ENCODE results near the gene RTEL1. TPM values are rescaled to one million over a fixed set of nuclear protein-coding genes. Genes with fewer than 3 reads are reported as not detected.

RTEL1 gene
- total and polyA plus RNA-seq, 9 donors: 6.2 to 44.2 (median 21.3) TPM

GRCh38 chr20:63708301-63709148 lies 50.4 kb downstream of the RTEL1 start:
- TF ChIP-seq EP300 (IDR thresholded peaks at IDR 0.05) (no peak), POLR2A (IDR thresholded peaks at IDR 0.05) (no peak), CTCF (IDR thresholded peaks at IDR 0.05) (no peak)
- Histone ChIP-seq H3K4me1 (ENCODE audit: insufficient read depth) (peaks cover 8% of the 10 kb centered on the region), H3K36me3 (peaks cover 2% of the 10 kb centered on the region), H3K27me3 (no peaks in the 10 kb centered on the region), H3K27ac (peak overlapping the region in 1 of 2 donors; percentile 88), H3K4me3 (peak overlapping the region; percentile 83), H3K9me3 (no peaks in the 10 kb centered on the region)
- intact Hi-C loops (cut with DNase I): loop anchor here in 1 of 4 donors (2.0 kb wide), 1 partner anchor 30 kb away; the partner anchor contains the start of gene SLC2A4RG
- peak in 3 of 5 donors; percentile 14 to 46 (median 22) for DNase-seq
- WGBS, 3 donors: 17 to 20% (median 20%) methylated on average over 60 to 67 of the region's 67 CpGs

- H3K36me3 ChIP-seq: peaks cover 2% of the 10 kb centered on the region
- no peaks in the 10 kb centered on the region for H3K27me3 ChIP-seq
- no peaks in the 10 kb centered on the region for H3K9me3 ChIP-seq
- peak in 3 of 5 donors; percentile 17 to 37 (median 30) for DNase-seq
- no peak overlapping the region for H3K4me3 ChIP-seq
- intact Hi-C loops (cut with DNase I): loop anchor here in 1 of 4 donors (2.0 kb wide), 1 partner anchor 30 kb away; the partner anchor contains the start of gene SLC2A4RG
- no peak overlapping the region for H3K27ac ChIP-seq
- peaks cover 8% of the 10 kb centered on the region for H3K4me1 ChIP-seq (ENCODE audit: insufficient read depth)
- WGBS, 3 donors: 80 to 90% (median 84%) methylated on average over 17 of the region's 17 CpGs
- TF ChIP-seq EP300 (IDR thresholded peaks at IDR 0.05): no peak
- TF ChIP-seq POLR2A (IDR thresholded peaks at IDR 0.05): no peak
- TF ChIP-seq CTCF (IDR thresholded peaks at IDR 0.05): no peak
Measured at GRCh38 chr20:63709149-63709527, 51.0 kb downstream of the RTEL1 start.

- no peak overlapping the region for H3K27ac ChIP-seq
- TF ChIP-seq POLR2A (IDR thresholded peaks at IDR 0.05) (no peak), EP300 (IDR thresholded peaks at IDR 0.05) (no peak), CTCF (IDR thresholded peaks at IDR 0.05) (no peak)
- intact Hi-C loops (cut with DNase I): no loop called here
- H3K27me3 ChIP-seq: no peaks in the 10 kb centered on the region
- peaks cover 0 to 3% of the 10 kb centered on the region in 2 donors for H3K9me3 ChIP-seq
- WGBS, 3 donors: 80 to 82% (median 81%) methylated on average over 12 of the region's 12 CpGs
- peak in 1 of 5 donors; percentile 14 for DNase-seq
- H3K4me3 ChIP-seq: no peak overlapping the region
- H3K36me3 ChIP-seq: peaks cover 2% of the 10 kb centered on the region
- H3K4me1 ChIP-seq (ENCODE audit: insufficient read depth): peaks cover 8% of the 10 kb centered on the region
Measured at GRCh38 chr20:63711085-63711645, 53.1 kb downstream of the RTEL1 start.

- intact Hi-C loops (cut with DNase I): no loop called here
- no peak for DNase-seq
- H3K27ac ChIP-seq: no peak overlapping the region
- H3K4me1 ChIP-seq (ENCODE audit: insufficient read depth): peaks cover 4% of the 10 kb centered on the region
- H3K27me3 ChIP-seq: no peaks in the 10 kb centered on the region
- H3K4me3 ChIP-seq: no peak overlapping the region
- H3K36me3 ChIP-seq: peaks cover 2% of the 10 kb centered on the region
- H3K9me3 ChIP-seq: peaks cover 0 to 3% of the 10 kb centered on the region in 2 donors
- TF ChIP-seq POLR2A (IDR thresholded peaks at IDR 0.05) (no peak), CTCF (IDR thresholded peaks at IDR 0.05) (no peak), EP300 (IDR thresholded peaks at IDR 0.05) (no peak)
- 97 to 100% (median 98%) methylated on average over 1 of the region's 1 CpG for WGBS, 3 donors
Measured at GRCh38 chr20:63712191-63712590, 54.1 kb downstream of the RTEL1 start.
